AG09319 (cell line): ENCODE results near the gene EIF3L.

Source experiments
- DNase-seq: peaks from one replicate; pipeline ENCODE4 v3.0.0-alpha.2; 2010; ENCODE audit warnings: low read depth; ENCODE audit errors: extremely low read depth
- TF ChIP-seq, protein P1 (sequence below): IDR thresholded peaks from 2 replicates; pipeline ENCODE4 v1.5.1; 2011; ENCODE audit warnings: low read depth, mild to moderate bottlenecking, inconsistent platforms, low read length, moderate library complexity

The EIF3L gene

DNA sequence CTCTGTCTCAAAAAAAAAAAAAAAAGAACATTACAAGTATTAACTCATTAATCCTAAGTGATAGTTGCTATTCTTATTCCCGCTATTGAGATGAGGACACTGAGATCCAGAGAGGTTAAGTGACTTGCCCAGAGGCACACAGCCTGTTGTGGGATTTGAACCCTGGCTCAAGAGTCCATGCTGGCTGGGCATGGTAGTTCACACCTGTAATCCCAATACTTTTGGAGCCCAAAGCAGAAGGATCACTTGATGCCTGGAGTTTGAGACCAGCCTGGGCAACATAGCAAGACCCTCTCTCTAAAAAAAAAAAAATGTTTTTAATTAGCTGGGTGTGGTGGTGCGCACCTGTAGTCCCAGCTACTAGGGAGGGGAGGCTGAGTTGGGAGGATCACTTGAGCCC is 37.4 kb upstream of the EIF3L start:
- TF ChIP-seq, protein P1, sequence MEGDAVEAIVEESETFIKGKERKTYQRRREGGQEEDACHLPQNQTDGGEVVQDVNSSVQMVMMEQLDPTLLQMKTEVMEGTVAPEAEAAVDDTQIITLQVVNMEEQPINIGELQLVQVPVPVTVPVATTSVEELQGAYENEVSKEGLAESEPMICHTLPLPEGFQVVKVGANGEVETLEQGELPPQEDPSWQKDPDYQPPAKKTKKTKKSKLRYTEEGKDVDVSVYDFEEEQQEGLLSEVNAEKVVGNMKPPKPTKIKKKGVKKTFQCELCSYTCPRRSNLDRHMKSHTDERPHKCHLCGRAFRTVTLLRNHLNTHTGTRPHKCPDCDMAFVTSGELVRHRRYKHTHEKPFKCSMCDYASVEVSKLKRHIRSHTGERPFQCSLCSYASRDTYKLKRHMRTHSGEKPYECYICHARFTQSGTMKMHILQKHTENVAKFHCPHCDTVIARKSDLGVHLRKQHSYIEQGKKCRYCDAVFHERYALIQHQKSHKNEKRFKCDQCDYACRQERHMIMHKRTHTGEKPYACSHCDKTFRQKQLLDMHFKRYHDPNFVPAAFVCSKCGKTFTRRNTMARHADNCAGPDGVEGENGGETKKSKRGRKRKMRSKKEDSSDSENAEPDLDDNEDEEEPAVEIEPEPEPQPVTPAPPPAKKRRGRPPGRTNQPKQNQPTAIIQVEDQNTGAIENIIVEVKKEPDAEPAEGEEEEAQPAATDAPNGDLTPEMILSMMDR = no peak
- no peak for DNase-seq

DNA sequence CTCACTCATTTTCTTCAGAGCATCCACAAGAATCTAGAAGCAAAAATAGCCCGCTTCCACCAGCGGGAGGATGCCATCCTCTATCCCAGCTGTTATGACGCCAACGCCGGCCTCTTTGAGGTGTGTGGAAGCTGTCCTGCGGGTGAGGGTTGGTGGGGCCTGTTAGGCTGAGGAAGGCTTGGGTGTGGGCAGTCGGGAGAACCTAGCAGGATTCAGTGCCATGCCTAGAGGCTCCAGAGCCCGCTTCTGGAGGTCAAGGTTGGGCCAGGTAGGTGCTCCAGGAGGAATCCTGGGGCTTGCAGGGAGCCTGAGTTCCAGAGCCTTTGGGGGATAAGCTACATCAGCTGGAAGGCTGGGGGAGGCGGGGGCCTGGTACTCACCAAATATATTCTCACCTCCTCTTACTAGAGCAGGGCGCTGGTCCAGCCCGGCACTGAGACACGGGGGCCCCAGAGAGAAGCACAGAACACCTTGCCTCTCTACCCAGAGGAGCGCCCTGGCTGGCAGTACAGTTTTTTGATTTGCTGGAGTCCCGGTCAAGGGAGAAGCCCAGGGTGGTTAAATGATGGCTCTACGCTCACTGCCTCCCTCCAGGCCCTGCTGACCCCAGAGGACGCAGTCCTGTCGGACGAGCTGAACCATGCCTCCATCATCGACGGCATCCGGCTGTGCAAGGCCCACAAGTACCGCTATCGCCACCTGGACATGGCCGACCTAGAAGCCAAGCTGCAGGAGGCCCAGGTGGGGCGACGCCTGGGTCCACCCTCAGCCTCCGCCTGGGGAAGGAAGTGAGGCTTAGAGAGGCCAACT is 36.1 kb upstream of the EIF3L start:
- TF ChIP-seq, protein P1 = no peak
- no peak for DNase-seq

DNA sequence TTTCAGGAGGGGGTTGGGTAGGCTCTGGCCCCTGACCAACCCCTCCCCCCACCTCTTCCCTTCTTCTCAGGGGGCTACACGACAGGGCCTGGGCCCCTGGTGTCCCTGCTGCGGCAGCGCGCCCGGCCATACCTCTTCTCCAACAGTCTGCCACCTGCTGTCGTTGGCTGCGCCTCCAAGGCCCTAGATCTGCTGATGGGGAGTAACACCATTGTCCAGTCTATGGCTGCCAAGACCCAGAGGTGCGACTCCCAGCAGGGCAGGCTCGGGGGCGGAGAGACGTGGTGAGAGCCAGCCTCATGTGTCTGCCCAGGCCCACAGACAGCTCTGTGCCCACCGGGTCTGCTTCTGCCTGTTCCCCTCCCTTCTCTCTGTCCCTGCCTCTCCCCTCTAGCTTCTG is 33.6 kb upstream of the EIF3L start:
- TF ChIP-seq, protein P1 = no peak
- DNase-seq = no peak

DNA sequence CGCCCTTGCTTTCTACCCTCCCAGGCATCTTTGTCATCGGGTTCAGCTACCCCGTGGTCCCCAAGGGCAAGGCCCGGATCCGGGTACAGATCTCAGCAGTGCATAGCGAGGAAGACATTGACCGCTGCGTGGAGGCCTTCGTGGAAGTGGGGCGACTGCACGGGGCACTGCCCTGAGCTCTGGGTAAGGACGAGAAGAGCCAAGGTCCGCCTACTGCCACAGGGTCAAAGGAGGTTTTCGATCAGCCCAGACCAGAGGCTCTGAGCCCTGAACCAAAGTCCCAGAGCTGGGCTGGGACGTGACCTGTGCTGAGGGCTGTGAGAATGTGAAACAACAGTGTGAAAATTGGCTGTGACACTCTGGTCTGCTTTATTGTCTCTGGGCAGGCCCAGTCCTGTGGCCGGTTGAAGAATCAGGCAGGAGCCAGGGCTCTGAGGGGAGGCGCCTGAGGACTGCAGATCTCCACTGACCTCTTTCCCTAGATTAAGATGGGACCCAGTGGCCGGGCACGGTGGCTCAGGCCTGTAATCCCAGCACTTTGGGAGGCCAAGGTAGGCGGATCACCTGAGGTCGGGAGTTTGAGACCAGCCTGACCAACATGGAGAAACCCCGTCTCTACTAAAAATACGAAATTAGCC is 32.6 kb upstream of the EIF3L start:
- TF ChIP-seq, protein P1 = no peak
- DNase-seq = no peak

DNA sequence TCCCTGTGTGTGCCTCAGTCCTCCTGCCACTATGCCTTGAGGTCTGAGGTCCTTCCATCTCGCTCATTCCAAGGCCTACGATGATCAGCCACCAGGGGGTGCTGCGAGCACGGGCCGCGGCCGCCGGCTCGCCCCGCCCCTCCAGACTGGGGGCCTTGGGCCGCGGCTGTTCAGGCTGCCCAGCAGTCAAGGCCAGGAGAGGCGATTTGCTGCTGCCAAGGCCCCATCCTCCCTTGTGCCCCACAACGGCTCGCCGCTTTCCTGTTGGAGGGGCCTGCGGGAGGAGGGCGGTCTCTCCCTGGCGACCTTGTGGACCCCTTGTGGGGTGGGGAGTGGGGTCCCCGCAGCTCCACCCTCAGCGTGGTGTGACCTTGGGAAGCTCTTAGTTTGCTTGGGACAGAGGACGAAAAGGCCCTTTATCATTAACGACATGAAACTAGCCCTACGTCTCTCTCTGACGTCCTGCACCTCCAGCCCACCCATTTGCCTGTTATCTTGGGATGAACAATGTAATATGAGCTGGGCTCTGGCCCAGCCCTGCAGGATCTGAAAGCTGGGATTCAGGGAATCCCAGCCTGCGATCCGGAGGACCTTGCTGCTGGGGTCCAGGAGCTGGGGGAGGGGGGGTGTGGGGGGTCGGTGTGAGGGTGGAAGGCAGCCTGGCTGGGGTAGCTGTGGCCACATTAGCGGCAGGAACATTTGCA is 31.4 kb upstream of the EIF3L start:
- TF ChIP-seq, protein P1 = peak; percentile 68
- DNase-seq = peak; percentile 50

DNA sequence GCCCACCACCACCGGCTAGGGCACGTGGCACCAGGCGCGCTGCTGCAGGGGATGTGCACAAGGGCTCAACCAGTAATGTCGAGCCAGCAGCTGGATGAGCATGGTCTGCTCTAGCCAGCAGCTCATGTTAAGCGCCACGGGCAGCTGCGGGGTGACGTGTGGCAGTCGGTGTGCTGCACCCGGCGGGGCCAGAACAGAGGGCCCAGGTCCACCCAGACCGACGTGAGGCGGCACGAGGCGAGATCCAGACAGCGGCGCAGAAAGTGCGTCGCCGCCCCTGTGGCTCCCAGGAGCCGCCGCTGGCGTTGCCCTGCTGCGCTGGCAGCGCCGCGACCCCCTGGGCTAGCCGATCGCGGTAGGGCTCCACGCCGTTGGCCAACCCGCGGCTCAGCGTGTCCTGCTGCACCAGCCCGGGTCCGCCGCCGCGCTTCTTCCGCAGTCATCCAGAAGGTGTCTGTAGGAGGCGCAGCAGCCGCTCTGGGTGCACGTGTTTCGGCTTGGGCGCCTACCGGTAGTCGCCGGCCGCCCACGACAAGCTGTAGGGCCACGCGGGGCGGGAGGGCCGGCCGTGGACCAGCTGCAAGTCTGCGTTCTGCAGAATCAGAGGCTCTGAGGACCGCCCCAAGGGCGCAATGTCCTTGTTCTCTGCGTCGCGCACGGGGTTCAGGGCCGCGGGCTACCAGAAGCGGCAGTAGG is 30.7 kb upstream of the EIF3L start:
- DNase-seq = no peak
- TF ChIP-seq, protein P1 = peak; percentile 39
